ENCODE measurements around the gene HMSD.

GRCh38 chr18:63971320-63972001 lies 22.4 kb downstream of the HMSD start:
- TF ChIP-seq POLR2A (IDR thresholded peaks at IDR 0.05) = no peak
- TF ChIP-seq, protein P1, sequence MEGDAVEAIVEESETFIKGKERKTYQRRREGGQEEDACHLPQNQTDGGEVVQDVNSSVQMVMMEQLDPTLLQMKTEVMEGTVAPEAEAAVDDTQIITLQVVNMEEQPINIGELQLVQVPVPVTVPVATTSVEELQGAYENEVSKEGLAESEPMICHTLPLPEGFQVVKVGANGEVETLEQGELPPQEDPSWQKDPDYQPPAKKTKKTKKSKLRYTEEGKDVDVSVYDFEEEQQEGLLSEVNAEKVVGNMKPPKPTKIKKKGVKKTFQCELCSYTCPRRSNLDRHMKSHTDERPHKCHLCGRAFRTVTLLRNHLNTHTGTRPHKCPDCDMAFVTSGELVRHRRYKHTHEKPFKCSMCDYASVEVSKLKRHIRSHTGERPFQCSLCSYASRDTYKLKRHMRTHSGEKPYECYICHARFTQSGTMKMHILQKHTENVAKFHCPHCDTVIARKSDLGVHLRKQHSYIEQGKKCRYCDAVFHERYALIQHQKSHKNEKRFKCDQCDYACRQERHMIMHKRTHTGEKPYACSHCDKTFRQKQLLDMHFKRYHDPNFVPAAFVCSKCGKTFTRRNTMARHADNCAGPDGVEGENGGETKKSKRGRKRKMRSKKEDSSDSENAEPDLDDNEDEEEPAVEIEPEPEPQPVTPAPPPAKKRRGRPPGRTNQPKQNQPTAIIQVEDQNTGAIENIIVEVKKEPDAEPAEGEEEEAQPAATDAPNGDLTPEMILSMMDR (IDR thresholded peaks at IDR 0.05) = no peak
